HepG2 (cell line): ENCODE data around the gene MOGAT3. TPM values are rescaled to one million over a fixed set of nuclear protein-coding genes. Genes with fewer than 3 reads are reported as not detected.
A peak's percentile ranks its signal among the peaks of the same experiment; 100 is the strongest.

Experiments
- ARID2 ChIP-seq: sonication (generic); formaldehyde crosslinking; IDR thresholded peaks from 2 replicates; pipeline ENCODE4 v1.8.1; 2022; ENCODE audit warnings: mild to moderate bottlenecking, missing genetic modification reagents, borderline replicate concordance
- BHLHE40 ChIP-seq: IDR thresholded peaks from 2 replicates; pipeline ENCODE4 v1.6.1; 2011; ENCODE audit warnings: low read length, improper control_type of control experiment
- EED ChIP-seq: sonication (generic); formaldehyde crosslinking; IDR thresholded peaks from 2 replicates; pipeline ENCODE4 v1.5.0; 2020; ENCODE audit warnings: mild to moderate bottlenecking, missing genetic modification reagents
- EP300 ChIP-seq, 3 experiments: sonication (generic) in 1 of 3; formaldehyde crosslinking in 1 of 3; IDR thresholded peaks; 2 replicates each; pipeline versions ENCODE4 v1.5.1 to v1.6.1; 2011 to 2020; ENCODE audit warnings: low read depth in 2 of 3, low read length in 2 of 3, borderline replicate concordance in 1 of 3, improper control_type of control experiment in 1 of 3, mild to moderate bottlenecking in 1 of 3, missing genetic modification reagents in 1 of 3, moderate library complexity in 1 of 3
- GLI4 ChIP-seq: sonication (generic); formaldehyde crosslinking; IDR thresholded peaks from 2 replicates; pipeline ENCODE4 v1.5.1; 2020; ENCODE audit warnings: missing genetic modification reagents, mild to moderate bottlenecking, moderate library complexity, borderline replicate concordance
- JUND ChIP-seq: sonication (generic); formaldehyde crosslinking; IDR thresholded peaks from 2 replicates; pipeline ENCODE4 v1.8.0; 2022; ENCODE audit warnings: mild to moderate bottlenecking, missing genetic modification reagents
- NFATC3 ChIP-seq: sonication (generic); formaldehyde crosslinking; IDR thresholded peaks from 2 replicates; pipeline ENCODE4 v1.5.1; 2020; ENCODE audit warnings: mild to moderate bottlenecking, missing genetic modification reagents
- POLR2AphosphoS5 ChIP-seq: IDR thresholded peaks from 2 replicates; pipeline ENCODE4 v1.6.1; 2012; ENCODE audit warnings: low read depth, low read length
- RORA ChIP-seq: sonication (generic); formaldehyde crosslinking; IDR thresholded peaks from 2 replicates; pipeline ENCODE4 v1.5.0; 2020; ENCODE audit warnings: mild to moderate bottlenecking, missing genetic modification reagents, moderate library complexity
- SNAPC2 ChIP-seq: sonication (generic); formaldehyde crosslinking; IDR thresholded peaks from 2 replicates; pipeline ENCODE4 v1.8.1; 2022; ENCODE audit warnings: mild to moderate bottlenecking, missing genetic modification reagents
- ZNF430 ChIP-seq: sonication (generic); formaldehyde crosslinking; IDR thresholded peaks from 2 replicates; pipeline ENCODE4 v1.9.0; 2021; ENCODE audit warnings: mild to moderate bottlenecking, missing genetic modification reagents
- ZNF570 ChIP-seq: sonication (generic); formaldehyde crosslinking; IDR thresholded peaks from 2 replicates; pipeline ENCODE4 v1.4.0; 2020; ENCODE audit warnings: mild to moderate bottlenecking, missing genetic modification reagents, borderline replicate concordance
- ZNF816 ChIP-seq: sonication (generic); formaldehyde crosslinking; IDR thresholded peaks from 2 replicates; pipeline ENCODE4 v1.8.0; 2022; ENCODE audit warnings: missing genetic modification reagents, mild to moderate bottlenecking, borderline replicate concordance
- polyA plus RNA-seq, 8 experiments: library from polyadenylated mRNA; depleted of rRNA in 3 of 8; stranded (reverse) in 7 of 8; unstranded in 1 of 8; fragments of >200 nt; fragmentation: Illumina TruSeq in 4 of 8; extraction: Trizol in 4 of 8; gene quantifications; 2 replicates each; pipeline versions ENCODE4 v1.2.1 to v1.2.3, GENCODE V29; 2011 to 2016; ENCODE audit warnings: low read depth in 4 of 8, missing spikeins in 1 of 8, mixed read lengths in 1 of 8; ENCODE audit not compliant: insufficient read depth in 1 of 8
- total RNA-seq, 5 experiments: library from RNA; depleted of rRNA; stranded (reverse); fragments of >200 nt; fragmentation: Illumina TruSeq; extraction: Trizol; gene quantifications; 2 replicates each; pipeline ENCODE4 v1.2.3, GENCODE V29; 2016; ENCODE audit warnings: low read depth in 1 of 5
- TF ChIP-seq, protein P1 (sequence below): sonication (generic); formaldehyde crosslinking; IDR thresholded peaks from 2 replicates; pipeline ENCODE4 v1.4.0; 2020; ENCODE audit warnings: missing genetic modification reagents
- TF ChIP-seq, protein P2 (sequence below): sonication (generic); formaldehyde crosslinking; conservative IDR thresholded peaks from 2 replicates; pipeline ENCODE4 v1.4.0; 2020; ENCODE audit warnings: missing genetic modification reagents
- TF ChIP-seq, protein P3 (sequence below): sonication (generic); formaldehyde crosslinking; IDR thresholded peaks from 2 replicates; pipeline ENCODE4 v1.8.0; 2022; ENCODE audit warnings: mild to moderate bottlenecking, missing genetic modification reagents; ENCODE audit not compliant: insufficient replicate concordance
- TF ChIP-seq, protein P4 (sequence below): IDR thresholded peaks from 2 replicates; pipeline ENCODE4 v1.6.1; 2016; ENCODE audit warnings: mild to moderate bottlenecking, missing biosample characterization, missing genetic modification reagents
- TF ChIP-seq, protein P5 (sequence below): sonication (generic); formaldehyde crosslinking; conservative IDR thresholded peaks from 2 replicates; pipeline ENCODE4 v1.8.0; 2022; ENCODE audit warnings: mild to moderate bottlenecking, moderate library complexity, missing genetic modification reagents

The MOGAT3 gene
- total and polyA plus RNA-seq, 2 of the 13 experiments (the other 11 are each of a cell fraction or from before 2014, with no cell fraction given), result 22.5 to 30.5 TPM

DNA sequence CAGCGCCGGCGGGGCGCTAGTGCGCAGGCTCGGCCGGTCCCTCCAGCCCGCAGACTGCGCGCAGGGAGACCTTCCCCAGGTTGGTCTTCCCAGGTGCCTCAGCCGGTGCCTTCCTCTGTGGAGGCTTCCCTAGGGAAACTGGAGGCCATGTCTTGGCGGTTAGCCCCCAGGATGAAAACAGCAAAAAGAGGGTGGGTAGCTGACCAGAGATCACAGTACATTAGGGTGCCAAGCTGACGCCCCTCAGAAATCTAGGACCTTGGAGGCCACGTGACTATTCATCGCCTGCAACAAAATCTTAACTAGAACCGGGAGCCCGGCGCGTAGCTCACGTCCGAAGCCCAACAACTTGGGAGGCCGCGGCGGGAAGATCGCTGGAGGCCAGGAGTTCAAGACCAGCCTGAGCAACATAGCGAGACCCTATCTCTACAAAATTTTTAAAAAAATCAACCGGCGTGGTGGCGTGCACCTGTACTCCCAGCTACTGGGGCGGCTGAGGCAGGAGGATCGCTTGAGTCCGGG lies 44.4 kb upstream of the MOGAT3 start (continued):
- TF ChIP-seq, protein P1, sequence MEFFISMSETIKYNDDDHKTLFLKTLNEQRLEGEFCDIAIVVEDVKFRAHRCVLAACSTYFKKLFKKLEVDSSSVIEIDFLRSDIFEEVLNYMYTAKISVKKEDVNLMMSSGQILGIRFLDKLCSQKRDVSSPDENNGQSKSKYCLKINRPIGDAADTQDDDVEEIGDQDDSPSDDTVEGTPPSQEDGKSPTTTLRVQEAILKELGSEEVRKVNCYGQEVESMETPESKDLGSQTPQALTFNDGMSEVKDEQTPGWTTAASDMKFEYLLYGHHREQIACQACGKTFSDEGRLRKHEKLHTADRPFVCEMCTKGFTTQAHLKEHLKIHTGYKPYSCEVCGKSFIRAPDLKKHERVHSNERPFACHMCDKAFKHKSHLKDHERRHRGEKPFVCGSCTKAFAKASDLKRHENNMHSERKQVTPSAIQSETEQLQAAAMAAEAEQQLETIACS (CRISPR knock-in tag), result 0 out of 2 replicates have a peak, but pooled peaks have one; percentile 13
- no peak for TF ChIP-seq ARID2 (CRISPR knock-in tag)
- TF ChIP-seq GLI4, result no peak
- TF ChIP-seq ZNF570 (CRISPR knock-in tag), result no peak
- TF ChIP-seq, protein P2, sequence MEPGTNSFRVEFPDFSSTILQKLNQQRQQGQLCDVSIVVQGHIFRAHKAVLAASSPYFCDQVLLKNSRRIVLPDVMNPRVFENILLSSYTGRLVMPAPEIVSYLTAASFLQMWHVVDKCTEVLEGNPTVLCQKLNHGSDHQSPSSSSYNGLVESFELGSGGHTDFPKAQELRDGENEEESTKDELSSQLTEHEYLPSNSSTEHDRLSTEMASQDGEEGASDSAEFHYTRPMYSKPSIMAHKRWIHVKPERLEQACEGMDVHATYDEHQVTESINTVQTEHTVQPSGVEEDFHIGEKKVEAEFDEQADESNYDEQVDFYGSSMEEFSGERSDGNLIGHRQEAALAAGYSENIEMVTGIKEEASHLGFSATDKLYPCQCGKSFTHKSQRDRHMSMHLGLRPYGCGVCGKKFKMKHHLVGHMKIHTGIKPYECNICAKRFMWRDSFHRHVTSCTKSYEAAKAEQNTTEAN (CRISPR knock-in tag), result 0 out of 2 replicates have a peak, but pooled peaks have one; percentile 29
- TF ChIP-seq POLR2AphosphoS5, result peak; percentile 60
- no peak for TF ChIP-seq SNAPC2 (CRISPR knock-in tag)
- no peak for TF ChIP-seq ZNF430 (CRISPR knock-in tag)
- TF ChIP-seq, protein P3, sequence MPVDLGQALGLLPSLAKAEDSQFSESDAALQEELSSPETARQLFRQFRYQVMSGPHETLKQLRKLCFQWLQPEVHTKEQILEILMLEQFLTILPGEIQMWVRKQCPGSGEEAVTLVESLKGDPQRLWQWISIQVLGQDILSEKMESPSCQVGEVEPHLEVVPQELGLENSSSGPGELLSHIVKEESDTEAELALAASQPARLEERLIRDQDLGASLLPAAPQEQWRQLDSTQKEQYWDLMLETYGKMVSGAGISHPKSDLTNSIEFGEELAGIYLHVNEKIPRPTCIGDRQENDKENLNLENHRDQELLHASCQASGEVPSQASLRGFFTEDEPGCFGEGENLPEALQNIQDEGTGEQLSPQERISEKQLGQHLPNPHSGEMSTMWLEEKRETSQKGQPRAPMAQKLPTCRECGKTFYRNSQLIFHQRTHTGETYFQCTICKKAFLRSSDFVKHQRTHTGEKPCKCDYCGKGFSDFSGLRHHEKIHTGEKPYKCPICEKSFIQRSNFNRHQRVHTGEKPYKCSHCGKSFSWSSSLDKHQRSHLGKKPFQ (CRISPR knock-in tag), result no peak
- 0 out of 2 replicates have a peak, but pooled peaks have one; percentile 49 for TF ChIP-seq EED (CRISPR knock-in tag)
- TF ChIP-seq RORA, result no peak
- TF ChIP-seq, protein P4, sequence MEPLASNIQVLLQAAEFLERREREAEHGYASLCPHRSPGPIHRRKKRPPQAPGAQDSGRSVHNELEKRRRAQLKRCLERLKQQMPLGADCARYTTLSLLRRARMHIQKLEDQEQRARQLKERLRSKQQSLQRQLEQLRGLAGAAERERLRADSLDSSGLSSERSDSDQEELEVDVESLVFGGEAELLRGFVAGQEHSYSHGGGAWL (CRISPR knock-in tag), result no peak
- TF ChIP-seq BHLHE40, result no peak
- TF ChIP-seq EP300 (IDR thresholded peaks at IDR 0.05; ENCODE audit: low read depth in 2 of 2, low read length in 2 of 2), result no peak
- no peak for TF ChIP-seq EP300 (CRISPR knock-in tag; IDR thresholded peaks at IDR 0.05; ENCODE audit: borderline replicate concordance)
- no peak for TF ChIP-seq ZNF816 (CRISPR knock-in tag)
- no peak for TF ChIP-seq JUND (CRISPR knock-in tag)
- TF ChIP-seq NFATC3 (CRISPR knock-in tag), result no peak; the same call in 1 of the 2 replicates
- TF ChIP-seq, protein P5, sequence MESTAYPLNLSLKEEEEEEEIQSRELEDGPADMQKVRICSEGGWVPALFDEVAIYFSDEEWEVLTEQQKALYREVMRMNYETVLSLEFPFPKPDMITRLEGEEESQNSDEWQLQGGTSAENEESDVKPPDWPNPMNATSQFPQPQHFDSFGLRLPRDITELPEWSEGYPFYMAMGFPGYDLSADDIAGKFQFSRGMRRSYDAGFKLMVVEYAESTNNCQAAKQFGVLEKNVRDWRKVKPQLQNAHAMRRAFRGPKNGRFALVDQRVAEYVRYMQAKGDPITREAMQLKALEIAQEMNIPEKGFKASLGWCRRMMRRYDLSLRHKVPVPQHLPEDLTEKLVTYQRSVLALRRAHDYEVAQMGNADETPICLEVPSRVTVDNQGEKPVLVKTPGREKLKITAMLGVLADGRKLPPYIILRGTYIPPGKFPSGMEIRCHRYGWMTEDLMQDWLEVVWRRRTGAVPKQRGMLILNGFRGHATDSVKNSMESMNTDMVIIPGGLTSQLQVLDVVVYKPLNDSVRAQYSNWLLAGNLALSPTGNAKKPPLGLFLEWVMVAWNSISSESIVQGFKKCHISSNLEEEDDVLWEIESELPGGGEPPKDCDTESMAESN (CRISPR knock-in tag), result 0 out of 2 replicates have a peak, but pooled peaks have one; percentile 0
